Glutamatergic neuron (in vitro differentiated cells): ENCODE results near the gene GARNL3. TPM values are rescaled to one million over a fixed set of nuclear protein-coding genes. Genes with fewer than 3 reads are reported as not detected.

Experiments used
- DNase-seq: peaks from one replicate; pipeline ENCODE4 v3.0.0; 2022
- H3K27ac Mint-ChIP-seq: one replicate; pipeline ENCODE4 v1.8.0; 2020; ENCODE audit warnings: mild to moderate bottlenecking, mixed read lengths, inconsistent platforms; ENCODE audit not compliant: unreplicated experiment
- H3K27me3 Mint-ChIP-seq: one replicate; pipeline ENCODE4 v1.8.0; 2020; ENCODE audit warnings: mild to moderate bottlenecking, moderate library complexity, mixed read lengths, inconsistent platforms; ENCODE audit not compliant: unreplicated experiment
- H3K36me3 Mint-ChIP-seq: one replicate; pipeline ENCODE4 v1.8.0; 2020; ENCODE audit warnings: mild to moderate bottlenecking, mixed read lengths, inconsistent platforms; ENCODE audit not compliant: unreplicated experiment
- H3K4me1 Mint-ChIP-seq: one replicate; pipeline ENCODE4 v1.8.0; 2020; ENCODE audit warnings: mild to moderate bottlenecking, low read depth, mixed read lengths, inconsistent platforms; ENCODE audit not compliant: unreplicated experiment
- H3K4me3 Mint-ChIP-seq: one replicate; pipeline ENCODE4 v1.8.0; 2020; ENCODE audit warnings: mild to moderate bottlenecking, mixed read lengths, inconsistent platforms; ENCODE audit not compliant: unreplicated experiment
- H3K9me3 Mint-ChIP-seq: one replicate; pipeline ENCODE4 v1.8.0; 2020; ENCODE audit warnings: mild to moderate bottlenecking, moderate library complexity, mixed read lengths, inconsistent platforms; ENCODE audit not compliant: unreplicated experiment
- total RNA-seq: library from RNA; stranded (reverse); fragmentation: NEBNext Ultra II Directional; extraction: Animal tissue kit (Norgen Biotek cat#: 25700); gene quantifications from one replicate; pipeline ENCODE4 v1.2.1, GENCODE V29; 2021; ENCODE audit not compliant: unreplicated experiment
- TF ChIP-seq, protein P1 (sequence below): fragments of 200-600 bp; sonication (generic); IDR thresholded peaks from one replicate; pipeline ENCODE4 v1.5.0; 2021; ENCODE audit not compliant: partially characterized antibody, unreplicated experiment

Gene GARNL3
- total RNA-seq, 1 donor from 2014 or later = 14.7 TPM

- no peaks in the 10 kb centered on the region for H3K27me3 Mint-ChIP-seq
- TF ChIP-seq, protein P1, sequence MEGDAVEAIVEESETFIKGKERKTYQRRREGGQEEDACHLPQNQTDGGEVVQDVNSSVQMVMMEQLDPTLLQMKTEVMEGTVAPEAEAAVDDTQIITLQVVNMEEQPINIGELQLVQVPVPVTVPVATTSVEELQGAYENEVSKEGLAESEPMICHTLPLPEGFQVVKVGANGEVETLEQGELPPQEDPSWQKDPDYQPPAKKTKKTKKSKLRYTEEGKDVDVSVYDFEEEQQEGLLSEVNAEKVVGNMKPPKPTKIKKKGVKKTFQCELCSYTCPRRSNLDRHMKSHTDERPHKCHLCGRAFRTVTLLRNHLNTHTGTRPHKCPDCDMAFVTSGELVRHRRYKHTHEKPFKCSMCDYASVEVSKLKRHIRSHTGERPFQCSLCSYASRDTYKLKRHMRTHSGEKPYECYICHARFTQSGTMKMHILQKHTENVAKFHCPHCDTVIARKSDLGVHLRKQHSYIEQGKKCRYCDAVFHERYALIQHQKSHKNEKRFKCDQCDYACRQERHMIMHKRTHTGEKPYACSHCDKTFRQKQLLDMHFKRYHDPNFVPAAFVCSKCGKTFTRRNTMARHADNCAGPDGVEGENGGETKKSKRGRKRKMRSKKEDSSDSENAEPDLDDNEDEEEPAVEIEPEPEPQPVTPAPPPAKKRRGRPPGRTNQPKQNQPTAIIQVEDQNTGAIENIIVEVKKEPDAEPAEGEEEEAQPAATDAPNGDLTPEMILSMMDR = no peak
- no peak overlapping the region for H3K4me3 Mint-ChIP-seq
- H3K4me1 Mint-ChIP-seq = no peaks in the 10 kb centered on the region
- H3K27ac Mint-ChIP-seq = no peak overlapping the region
- DNase-seq = no peak
- no peaks in the 10 kb centered on the region for H3K9me3 Mint-ChIP-seq
- no peaks in the 10 kb centered on the region for H3K36me3 Mint-ChIP-seq
Measured at GRCh38 chr9:127237801-127238200, 26.8 kb upstream of the GARNL3 start.

DNA sequence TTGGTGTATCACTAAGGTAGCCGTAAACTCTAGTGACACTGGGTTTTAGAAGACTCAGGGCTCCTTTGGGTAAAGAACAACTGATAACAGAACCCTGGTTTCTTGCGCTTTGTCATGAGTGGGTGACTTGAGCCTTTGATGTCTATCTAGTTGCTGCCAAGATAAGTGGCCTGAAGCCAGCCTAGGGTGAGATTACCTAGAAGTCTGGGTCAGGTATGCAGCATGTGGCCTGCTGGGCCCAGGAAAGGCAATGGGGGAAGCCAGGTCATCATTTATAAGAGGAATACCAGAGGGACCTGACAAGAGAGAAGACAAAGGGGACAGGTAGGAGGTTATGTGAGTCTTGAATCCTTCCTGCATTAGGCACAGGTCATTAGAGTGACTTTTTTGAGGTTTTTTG is 23.2 kb upstream of the GARNL3 start:
- no peak overlapping the region for H3K4me3 Mint-ChIP-seq
- no peaks in the 10 kb centered on the region for H3K36me3 Mint-ChIP-seq
- no peak overlapping the region for H3K27ac Mint-ChIP-seq

DNA sequence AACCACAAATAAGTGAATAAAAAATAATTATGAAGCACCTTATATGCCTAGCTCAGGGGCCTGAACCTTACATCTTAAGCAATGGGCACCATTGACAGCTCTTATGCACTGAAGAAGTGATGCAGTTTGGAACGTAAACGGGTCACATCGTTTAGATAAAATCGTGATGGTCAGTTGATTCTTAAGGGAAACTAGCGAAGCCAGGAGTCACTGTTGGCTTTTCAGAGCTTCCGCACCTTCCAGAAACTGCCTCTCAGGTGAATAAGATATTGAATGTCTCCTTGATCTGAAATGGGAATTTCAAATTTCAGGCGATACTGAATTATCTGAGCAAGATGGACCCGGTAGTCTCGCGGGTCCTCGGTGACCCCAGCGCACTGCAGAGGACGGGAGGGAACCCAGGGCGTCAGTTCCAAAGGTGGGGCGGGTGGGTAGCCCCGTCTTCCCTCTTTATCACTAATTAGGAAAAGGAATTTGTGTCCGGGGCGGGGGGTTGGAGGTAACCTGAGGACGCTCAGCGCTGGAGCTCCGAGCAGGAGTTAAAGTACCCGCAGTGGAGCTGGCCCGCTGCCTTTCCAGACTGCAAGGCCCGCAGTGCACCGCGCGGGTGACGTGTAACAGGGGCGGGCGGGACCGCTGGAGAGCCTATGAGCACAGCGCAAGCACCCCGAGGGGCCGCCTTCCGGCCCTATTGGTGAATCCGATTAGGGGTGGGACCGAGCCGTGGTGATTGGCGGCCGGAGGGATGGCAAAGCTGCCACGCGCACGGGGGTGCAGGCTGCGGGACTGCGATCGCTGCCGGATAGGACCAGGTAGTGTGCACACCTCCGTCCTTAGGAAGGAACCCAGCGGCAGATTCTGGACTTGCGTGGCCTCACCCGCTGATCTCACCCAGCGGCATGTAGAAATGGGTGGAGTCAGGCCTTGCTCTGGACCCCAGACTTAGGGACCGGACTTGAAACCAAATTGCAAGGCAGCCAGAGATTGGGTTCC is 19.7 kb upstream of the GARNL3 start:
- peak; percentile 98 for DNase-seq
- TF ChIP-seq, protein P1 = no peak
- peak overlapping the region; percentile 87 for H3K4me3 Mint-ChIP-seq
- H3K9me3 Mint-ChIP-seq = peaks cover 3% of the 10 kb centered on the region
- peak overlapping the region; percentile 79 for H3K27ac Mint-ChIP-seq
- H3K36me3 Mint-ChIP-seq = no peaks in the 10 kb centered on the region
- H3K4me1 Mint-ChIP-seq = no peaks in the 10 kb centered on the region
- H3K27me3 Mint-ChIP-seq = peaks cover 3% of the 10 kb centered on the region

More for the DNA sequence above, 23.2 kb upstream of the GARNL3 start:
- DNase-seq = no peak
- TF ChIP-seq, protein P1 = no peak
- Mint-ChIP-seq H3K27me3 (peaks cover 3% of the 10 kb centered on the region), H3K4me1 (no peaks in the 10 kb centered on the region), H3K9me3 (peaks cover 3% of the 10 kb centered on the region)

- H3K27me3 Mint-ChIP-seq = peaks cover 3% of the 10 kb centered on the region
- no peaks in the 10 kb centered on the region for H3K36me3 Mint-ChIP-seq
- DNase-seq = no peak
- H3K27ac Mint-ChIP-seq = no peak overlapping the region
- H3K4me3 Mint-ChIP-seq = peak overlapping the region; percentile 87
- H3K4me1 Mint-ChIP-seq = no peaks in the 10 kb centered on the region
- H3K9me3 Mint-ChIP-seq = peaks cover 3% of the 10 kb centered on the region
- TF ChIP-seq, protein P1 = no peak
Measured at GRCh38 chr9:127245637-127246164, 18.9 kb upstream of the GARNL3 start.

- no peak overlapping the region for H3K4me3 Mint-ChIP-seq
- H3K36me3 Mint-ChIP-seq = no peaks in the 10 kb centered on the region
- peaks cover 3% of the 10 kb centered on the region for H3K27me3 Mint-ChIP-seq
- H3K27ac Mint-ChIP-seq = no peak overlapping the region
- TF ChIP-seq, protein P1 = no peak
- DNase-seq = no peak
- no peaks in the 10 kb centered on the region for H3K4me1 Mint-ChIP-seq
- peaks cover 3% of the 10 kb centered on the region for H3K9me3 Mint-ChIP-seq
Measured at GRCh38 chr9:127248241-127248640, 16.3 kb upstream of the GARNL3 start.
